Measurements from ENCODE around the gene CLBA1. TPM values are rescaled to one million over a fixed set of nuclear protein-coding genes. Genes with fewer than 3 reads are reported as not detected.

CLBA1 gene
- total and polyA plus RNA-seq, 2 donors (not counting 1 experiment from before 2014, with no cell fraction given): 0.63 to 5.5 TPM

GRCh38 chr14:104939666-104940410 lies 45.8 kb upstream of the CLBA1 start:
- no peaks in the 10 kb centered on the region for H3K9me3 Mint-ChIP-seq (ENCODE audit: insufficient read depth)
- no peak for DNase-seq
- no peak for TF ChIP-seq CTCF (IDR thresholded peaks at IDR 0.05)
- TF ChIP-seq EZH2 (IDR thresholded peaks at IDR 0.05; ENCODE audit: borderline replicate concordance, insufficient read depth, low read depth, low read length, poor library complexity, severe bottlenecking): no peak
- H3K4me3 ChIP-seq (ENCODE audit: control extremely low read depth in 1 of 5, extremely low read depth in 1 of 5, insufficient read depth in 1 of 5, low read depth in 2 of 5, low read length in 4 of 5): no peak overlapping the region
- no peaks in the 10 kb centered on the region for H3K79me2 ChIP-seq (ENCODE audit: control insufficient read depth, insufficient read depth, low read length)
- no peaks in the 10 kb centered on the region for H3K9me3 ChIP-seq (ENCODE audit: control extremely low read depth in 1 of 3, control insufficient read depth in 2 of 3, insufficient read depth in 1 of 3, low read length in 2 of 3)
- H3K27me3 ChIP-seq (replicated peaks in 1 of 4; ENCODE audit: control extremely low read depth in 1 of 4, control insufficient read depth in 3 of 4, insufficient read depth in 4 of 4, low read length in 3 of 4): no peaks in the 10 kb centered on the region
- H3K9ac ChIP-seq (ENCODE audit: low read length): no peak overlapping the region
- no peak overlapping the region for H3K4me2 ChIP-seq (replicated peaks; ENCODE audit: low read depth, low read length, poor library complexity, severe bottlenecking)
- POLR2A ChIA-PET: no interaction called here
- H3K4me3 Mint-ChIP-seq: no peak overlapping the region
- intact Hi-C loops (cut with micrococcal nuclease): no loop called here
- no peak for ATAC-seq (ENCODE audit: low read depth)
- WGBS (ENCODE audit: insufficient coverage): 83% methylated on average over 10 of the region's 11 CpGs
- no peaks in the 10 kb centered on the region for H3K4me1 ChIP-seq (ENCODE audit: control insufficient read depth in 2 of 2, insufficient read depth in 2 of 2, low read length in 2 of 2)
- no peak overlapping the region for H3K27ac Mint-ChIP-seq
- no peak overlapping the region for H3K27ac ChIP-seq (ENCODE audit: low read length in 2 of 2)
- no peaks in the 10 kb centered on the region for H3K27me3 Mint-ChIP-seq
- H3K4me1 Mint-ChIP-seq: no peaks in the 10 kb centered on the region
- CTCF ChIA-PET: interaction anchor here (0.6 to 2.1 kb wide), 6 partner anchors 16 to 72 kb away, joined by 3 to 7 read pairs (median 3); no protein-coding TSS in a partner anchor
- no peak overlapping the region for H2AFZ ChIP-seq (ENCODE audit: insufficient read depth, low read depth, low read length, poor library complexity, severe bottlenecking)
- H4K20me1 ChIP-seq (ENCODE audit: control insufficient read depth, insufficient read depth, low read length, poor library complexity, severe bottlenecking): no peaks in the 10 kb centered on the region
- no peaks in the 10 kb centered on the region for H3K36me3 ChIP-seq (replicated peaks in 1 of 2; ENCODE audit: control extremely low read depth in 1 of 2, control insufficient read depth in 1 of 2, extremely low read depth in 1 of 2, insufficient read depth in 2 of 2, low read length in 1 of 2)

- POLR2A ChIA-PET: no interaction called here
Observed at GRCh38 chr14:104940526-104941150, 45.0 kb upstream of the CLBA1 start.

More at GRCh38 chr14:104940526-104941150, 45.0 kb upstream of the CLBA1 start:
- no peaks in the 10 kb centered on the region for H4K20me1 ChIP-seq (ENCODE audit: control insufficient read depth, insufficient read depth, low read length, poor library complexity, severe bottlenecking)
- intact Hi-C loops (cut with micrococcal nuclease): no loop called here
- H3K79me2 ChIP-seq (ENCODE audit: control insufficient read depth, insufficient read depth, low read length): no peaks in the 10 kb centered on the region
- no peaks in the 10 kb centered on the region for H3K36me3 ChIP-seq (replicated peaks in 1 of 2; ENCODE audit: control extremely low read depth in 1 of 2, control insufficient read depth in 1 of 2, extremely low read depth in 1 of 2, insufficient read depth in 2 of 2, low read length in 1 of 2)
- H3K9ac ChIP-seq (ENCODE audit: low read length): no peak overlapping the region
- H3K4me2 ChIP-seq (replicated peaks; ENCODE audit: low read depth, low read length, poor library complexity, severe bottlenecking): no peak overlapping the region
- TF ChIP-seq EZH2 (IDR thresholded peaks at IDR 0.05; ENCODE audit: borderline replicate concordance, insufficient read depth, low read depth, low read length, poor library complexity, severe bottlenecking) (no peak), CTCF (IDR thresholded peaks at IDR 0.05) (no peak)
- H3K4me3 ChIP-seq (ENCODE audit: control extremely low read depth in 1 of 5, extremely low read depth in 1 of 5, insufficient read depth in 1 of 5, low read depth in 2 of 5, low read length in 4 of 5): no peak overlapping the region
- CTCF ChIA-PET: interaction anchor here (1.0 to 2.1 kb wide), 5 partner anchors 17 to 45 kb away, joined by 3 to 7 read pairs (median 3); no protein-coding TSS in a partner anchor
- Mint-ChIP-seq H3K4me3 (no peak overlapping the region), H3K9me3 (ENCODE audit: insufficient read depth) (no peaks in the 10 kb centered on the region), H3K27ac (no peak overlapping the region), H3K27me3 (no peaks in the 10 kb centered on the region), H3K4me1 (no peaks in the 10 kb centered on the region)
- WGBS (ENCODE audit: insufficient coverage): 97% methylated on average over 2 of the region's 3 CpGs
- H3K4me1 ChIP-seq (ENCODE audit: control insufficient read depth in 2 of 2, insufficient read depth in 2 of 2, low read length in 2 of 2): no peaks in the 10 kb centered on the region
- H3K9me3 ChIP-seq (ENCODE audit: control extremely low read depth in 1 of 3, control insufficient read depth in 2 of 3, insufficient read depth in 1 of 3, low read length in 2 of 3): no peaks in the 10 kb centered on the region
- DNase-seq: no peak
- H2AFZ ChIP-seq (ENCODE audit: insufficient read depth, low read depth, low read length, poor library complexity, severe bottlenecking): no peak overlapping the region
- no peaks in the 10 kb centered on the region for H3K27me3 ChIP-seq (replicated peaks in 1 of 4; ENCODE audit: control extremely low read depth in 1 of 4, control insufficient read depth in 3 of 4, insufficient read depth in 4 of 4, low read length in 3 of 4)
- no peak for ATAC-seq (ENCODE audit: low read depth)
- H3K27ac ChIP-seq (ENCODE audit: low read length in 2 of 2): no peak overlapping the region

Data from B cell (primary cell).